Measurements from ENCODE around the gene INAFM1.

The INAFM1 gene

GRCh38 chr19:47310323-47310722 is 35.6 kb downstream of the INAFM1 start:
- TF ChIP-seq CTCF (IDR thresholded peaks at IDR 0.05; ENCODE audit: borderline replicate concordance, control extremely low read depth, extremely low read depth, insufficient read depth, missing control alignments): no peak
- in situ Hi-C loops (cut with MboI; ENCODE audit: low sequenced_read_pairs, unreplicated experiment): no loop called here
- DNase-seq (ENCODE audit: low spot score): no peak

GRCh38 chr19:47310819-47311218 is 36.1 kb downstream of the INAFM1 start:
- DNase-seq (ENCODE audit: low spot score): no peak
- no peak for TF ChIP-seq CTCF (IDR thresholded peaks at IDR 0.05; ENCODE audit: borderline replicate concordance, control extremely low read depth, extremely low read depth, insufficient read depth, missing control alignments)
- in situ Hi-C loops (cut with MboI; ENCODE audit: low sequenced_read_pairs, unreplicated experiment): no loop called here

- in situ Hi-C loops (cut with MboI; ENCODE audit: low sequenced_read_pairs, unreplicated experiment): no loop called here
- no peak for TF ChIP-seq CTCF (IDR thresholded peaks at IDR 0.05; ENCODE audit: borderline replicate concordance, control extremely low read depth, extremely low read depth, insufficient read depth, missing control alignments)
- no peak for DNase-seq (ENCODE audit: low spot score)
These were observed 37.8 kb downstream of the INAFM1 start for GRCh38 chr19:47312366-47313006.

- in situ Hi-C loops (cut with MboI; ENCODE audit: low sequenced_read_pairs, unreplicated experiment): no loop called here
- no peak for DNase-seq (ENCODE audit: low spot score)
- no peak for TF ChIP-seq CTCF (IDR thresholded peaks at IDR 0.05; ENCODE audit: borderline replicate concordance, control extremely low read depth, extremely low read depth, insufficient read depth, missing control alignments)
These were observed 39.1 kb downstream of the INAFM1 start for GRCh38 chr19:47313754-47314295.

GRCh38 chr19:47315125-47315821 is 40.6 kb downstream of the INAFM1 start:
- in situ Hi-C loops (cut with MboI; ENCODE audit: low sequenced_read_pairs, unreplicated experiment): no loop called here
- no peak for DNase-seq (ENCODE audit: low spot score)
- TF ChIP-seq CTCF (IDR thresholded peaks at IDR 0.05; ENCODE audit: borderline replicate concordance, control extremely low read depth, extremely low read depth, insufficient read depth, missing control alignments): no peak

- in situ Hi-C loops (cut with MboI; ENCODE audit: low sequenced_read_pairs, unreplicated experiment): no loop called here
- DNase-seq (ENCODE audit: low spot score): no peak
- TF ChIP-seq CTCF (IDR thresholded peaks at IDR 0.05; ENCODE audit: borderline replicate concordance, control extremely low read depth, extremely low read depth, insufficient read depth, missing control alignments): no peak
These were observed 41.8 kb downstream of the INAFM1 start for GRCh38 chr19:47316513-47316912.

Data from GM13976 (cell line).